ENCODE data around the gene ZBTB3. TPM values are rescaled to one million over a fixed set of nuclear protein-coding genes. Genes with fewer than 3 reads are reported as not detected.

ZBTB3 gene
- total and polyA plus RNA-seq, 2 of the 8 experiments (the other 6 are each of a cell fraction or from before 2014, with no cell fraction given): 30.2 to 76.9 TPM

DNA sequence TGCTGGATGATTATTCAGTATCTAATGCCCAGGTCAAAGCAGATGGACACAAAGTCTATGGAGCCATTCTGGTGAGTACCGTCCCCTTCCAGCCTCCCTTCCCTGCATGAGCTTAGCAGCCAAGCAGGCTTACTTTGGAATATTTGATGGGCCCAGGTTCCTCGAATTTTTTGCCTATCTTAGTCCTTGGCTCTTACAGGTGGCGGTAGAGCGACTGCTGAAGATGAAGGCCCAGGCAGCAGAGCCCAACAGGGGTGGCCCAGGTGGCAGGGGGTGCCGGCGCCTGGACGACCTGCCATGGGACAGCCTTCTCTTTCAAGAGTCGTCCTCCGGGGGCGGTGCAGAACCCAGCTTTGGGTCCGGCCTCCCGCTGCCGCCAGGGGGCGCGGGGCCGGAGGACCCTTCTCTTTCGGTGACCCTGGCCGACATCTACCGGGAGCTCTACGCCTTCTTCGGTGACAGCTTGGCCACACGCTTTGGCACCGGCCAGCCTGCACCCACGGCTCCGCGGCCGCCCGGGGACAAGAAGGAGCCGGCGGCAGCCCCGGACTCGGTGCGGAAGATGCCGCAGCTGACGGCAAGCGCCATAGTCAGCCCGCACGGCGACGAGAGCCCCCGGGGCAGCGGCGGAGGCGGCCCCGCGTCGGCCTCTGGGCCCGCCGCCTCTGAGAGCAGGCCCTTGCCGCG lies 32.5 kb upstream of the ZBTB3 start:
- H4K20me1 ChIP-seq (replicated peaks in 1 of 2; ENCODE audit: control insufficient read depth in 1 of 2, insufficient read depth in 2 of 2, low read length in 2 of 2): peaks cover 0 to 3% of the 10 kb centered on the region in 2 experiments
- H2AFZ ChIP-seq (ENCODE audit: low read length): no peak overlapping the region
- H4K91ac ChIP-seq (replicated peaks; ENCODE audit: insufficient read length, low read length): no peak overlapping the region
- no peak overlapping the region for H2AK5ac ChIP-seq (ENCODE audit: low read depth, low read length)
- no peak overlapping the region for H4K5ac ChIP-seq (ENCODE audit: insufficient read length, low read depth, low read length)
- ChIA-PET POLR2A (ENCODE audit: partially characterized antibody) (interaction anchor here (0.7 to 15.9 kb wide), 32 partner anchors 9 to 237 kb away, joined by 3 to 251 read pairs (median 8); partner anchors contain the start of genes C11orf98, CSKMT, HNRNPUL2 and INTS5), CTCF (ENCODE audit: partially characterized antibody) (interaction anchor here (0.6 to 6.4 kb wide), 41 partner anchors 10 to 115 kb away, joined by 3 to 94 read pairs (median 4); partner anchors contain the start of genes HNRNPUL2, LBHD1, NXF1 and TAF6L)
- H3K18ac ChIP-seq (ENCODE audit: extremely low read depth, low read length): no peak overlapping the region; the same call in 1 of the 2 replicates
- H2BK20ac ChIP-seq (ENCODE audit: low read length): no peak overlapping the region
- H2BK15ac ChIP-seq (ENCODE audit: low read length): no peak overlapping the region; the same call in 1 of the 2 replicates
- no peak overlapping the region for H3K56ac ChIP-seq (replicated peaks; ENCODE audit: insufficient read length, low read depth, low read length)
- peak overlapping the region; percentile 69; the same call in 1 of the 2 replicates for H3K27ac ChIP-seq (ENCODE audit: low read depth, low read length)
- no peak overlapping the region for H3K23ac ChIP-seq (ENCODE audit: insufficient read length)
- H3K79me2 ChIP-seq (ENCODE audit: control insufficient read depth in 1 of 2, insufficient read depth in 2 of 2, low read length in 2 of 2): peaks cover 0 to 30% of the 10 kb centered on the region in 2 experiments; a peak in 2 of 4 replicates
- H3K4me2 ChIP-seq (ENCODE audit: insufficient read depth in 1 of 2, low read depth in 2 of 2, low read length in 2 of 2): peak overlapping the region; percentile 69 to 73
- H2BK120ac ChIP-seq (replicated peaks; ENCODE audit: low read depth, low read length): no peak overlapping the region
- no peak overlapping the region for H3K4ac ChIP-seq (replicated peaks; ENCODE audit: insufficient read length, low read depth, low read length)
- H3K4me1 ChIP-seq (replicated peaks in 1 of 4; ENCODE audit: control insufficient read depth in 3 of 4, insufficient read depth in 4 of 4, low read length in 3 of 4): peaks cover 0 to 6% (median 2%) of the 10 kb centered on the region in 4 experiments; a peak in 4 of 7 replicates
- H4K8ac ChIP-seq (ENCODE audit: extremely low read depth, insufficient read depth, low read length): no peak overlapping the region
- peaks cover 7% of the 10 kb centered on the region; the same call in 1 of the 2 replicates for H3K79me1 ChIP-seq (ENCODE audit: low read depth, low read length)
- H3K27me3 ChIP-seq (replicated peaks in 1 of 4; ENCODE audit: control insufficient read depth in 3 of 4, extremely low read depth in 1 of 4, insufficient read depth in 3 of 4, low read length in 3 of 4): no peaks in the 10 kb centered on the region
- H2BK5ac ChIP-seq (ENCODE audit: low read depth, low read length): 0 out of 2 replicates have a peak overlapping the region, but pooled peaks have one; percentile 98
- peaks cover 2 to 24% (median 16%) of the 10 kb centered on the region in 4 experiments; a peak in 7 of 8 replicates for H3K36me3 ChIP-seq (ENCODE audit: control insufficient read depth in 2 of 4, insufficient read depth in 4 of 4, low read length in 3 of 4)
- DNase-seq (ENCODE audit: low read depth in 1 of 2, low spot score in 2 of 2) (peak; percentile 64 to 97), FAIRE-seq (no peak)
- H3K14ac ChIP-seq (ENCODE audit: insufficient read length): no peak overlapping the region
- H3K23me2 ChIP-seq (ENCODE audit: low read depth, low read length): no peaks in the 10 kb centered on the region; the same call in 1 of the 2 replicates
- peak overlapping the region; percentile 77 to 97 (median 90) for H3K4me3 ChIP-seq (ENCODE audit: extremely low read depth in 1 of 4, insufficient read depth in 2 of 4, low read depth in 3 of 4, low read length in 4 of 4)
- no peak overlapping the region for H2BK12ac ChIP-seq (ENCODE audit: low read depth, low read length)
- no peaks in the 10 kb centered on the region for H3K9me3 ChIP-seq (ENCODE audit: insufficient read depth in 2 of 2, low read depth in 1 of 2, low read length in 1 of 2)
- H3K9ac ChIP-seq (replicated peaks in 1 of 4; ENCODE audit: extremely low read depth in 1 of 4, low read depth in 3 of 4, low read length in 3 of 4): peak overlapping the region in 3 of 4 experiments; percentile 82 to 92 (median 83); a peak in 5 of 7 replicates
- 6% methylated on average over 51 of the region's 51 CpGs; no CpG with 5 or more reads in 1 of the 2 experiments for WGBS, 2 experiments (ENCODE audit: extremely low coverage in 1 of 2, insufficient coverage in 1 of 2, insufficient read length in 1 of 2, insufficient replicate concordance in 2 of 2, low coverage in 1 of 2, low lambda C conversion rate in 2 of 2, missing lambda C conversion rate in 1 of 2)
- TF ChIP-seq TCF12 (IDR thresholded peaks at IDR 0.05; ENCODE audit: low read depth, low read length) (peak; percentile 74; the same call in 1 of the 2 replicates), GABPA (IDR thresholded peaks at IDR 0.05; ENCODE audit: borderline replicate concordance, insufficient read depth, low read length) (peak; percentile 80), SIN3A (conservative IDR thresholded peaks at IDR 0.05 in 1 of 2, IDR thresholded peaks at IDR 0.05 in 1 of 2; ENCODE audit: low read depth in 1 of 2, low read length in 2 of 2) (peak; percentile 89 to 91; a peak in 3 of 4 replicates), MAFK (IDR thresholded peaks at IDR 0.05; ENCODE audit: low read depth, low read length) (no peak), CBX5 (IDR thresholded peaks at IDR 0.05; ENCODE audit: low read depth, low read length) (no peak), RNF2 (IDR thresholded peaks at IDR 0.05; ENCODE audit: borderline replicate concordance, low read depth, low read length, missing control alignments, poor library complexity, severe bottlenecking) (no peak), NANOG (IDR thresholded peaks at IDR 0.05; ENCODE audit: insufficient read depth, low read depth, low read length, poor library complexity, severe bottlenecking) (no peak)
- TF ChIP-seq, protein P1, sequence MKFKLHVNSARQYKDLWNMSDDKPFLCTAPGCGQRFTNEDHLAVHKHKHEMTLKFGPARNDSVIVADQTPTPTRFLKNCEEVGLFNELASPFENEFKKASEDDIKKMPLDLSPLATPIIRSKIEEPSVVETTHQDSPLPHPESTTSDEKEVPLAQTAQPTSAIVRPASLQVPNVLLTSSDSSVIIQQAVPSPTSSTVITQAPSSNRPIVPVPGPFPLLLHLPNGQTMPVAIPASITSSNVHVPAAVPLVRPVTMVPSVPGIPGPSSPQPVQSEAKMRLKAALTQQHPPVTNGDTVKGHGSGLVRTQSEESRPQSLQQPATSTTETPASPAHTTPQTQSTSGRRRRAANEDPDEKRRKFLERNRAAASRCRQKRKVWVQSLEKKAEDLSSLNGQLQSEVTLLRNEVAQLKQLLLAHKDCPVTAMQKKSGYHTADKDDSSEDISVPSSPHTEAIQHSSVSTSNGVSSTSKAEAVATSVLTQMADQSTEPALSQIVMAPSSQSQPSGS (IDR thresholded peaks at IDR 0.05; ENCODE audit: low read length): no peak
